22Rv1 (cell line): ENCODE data around the gene CUEDC1.

Experiments
- ZFX ChIP-seq: fragments of 450-650 bp; IDR thresholded peaks from 2 replicates; pipeline ENCODE4 v1.6.1; 2017; ENCODE audit warnings: antibody characterized with exemption, borderline replicate concordance
- TF ChIP-seq, protein P1 (sequence below): fragments of 450-650 bp; IDR thresholded peaks from 2 replicates; pipeline ENCODE4 v1.5.1; 2017; ENCODE audit warnings: mild to moderate bottlenecking

DNA sequence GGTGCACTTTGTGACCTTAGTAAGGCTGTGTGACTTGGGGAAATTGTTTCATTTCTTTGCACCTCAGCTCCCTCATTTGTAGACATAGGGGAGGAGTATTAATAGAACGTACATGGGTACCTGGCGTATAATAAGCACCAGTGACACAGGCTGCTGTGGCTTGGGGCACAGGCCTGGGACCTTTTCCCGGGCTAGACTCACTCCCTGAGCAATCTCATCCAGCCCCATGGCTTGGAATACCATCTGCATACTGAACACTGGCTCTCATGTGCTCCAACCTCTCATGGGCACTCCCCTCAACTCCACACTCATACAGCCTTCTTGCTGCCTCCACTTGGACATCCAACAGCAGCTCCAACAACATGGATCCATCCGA lies 64.4 kb downstream of the CUEDC1 start:
- TF ChIP-seq, protein P1, sequence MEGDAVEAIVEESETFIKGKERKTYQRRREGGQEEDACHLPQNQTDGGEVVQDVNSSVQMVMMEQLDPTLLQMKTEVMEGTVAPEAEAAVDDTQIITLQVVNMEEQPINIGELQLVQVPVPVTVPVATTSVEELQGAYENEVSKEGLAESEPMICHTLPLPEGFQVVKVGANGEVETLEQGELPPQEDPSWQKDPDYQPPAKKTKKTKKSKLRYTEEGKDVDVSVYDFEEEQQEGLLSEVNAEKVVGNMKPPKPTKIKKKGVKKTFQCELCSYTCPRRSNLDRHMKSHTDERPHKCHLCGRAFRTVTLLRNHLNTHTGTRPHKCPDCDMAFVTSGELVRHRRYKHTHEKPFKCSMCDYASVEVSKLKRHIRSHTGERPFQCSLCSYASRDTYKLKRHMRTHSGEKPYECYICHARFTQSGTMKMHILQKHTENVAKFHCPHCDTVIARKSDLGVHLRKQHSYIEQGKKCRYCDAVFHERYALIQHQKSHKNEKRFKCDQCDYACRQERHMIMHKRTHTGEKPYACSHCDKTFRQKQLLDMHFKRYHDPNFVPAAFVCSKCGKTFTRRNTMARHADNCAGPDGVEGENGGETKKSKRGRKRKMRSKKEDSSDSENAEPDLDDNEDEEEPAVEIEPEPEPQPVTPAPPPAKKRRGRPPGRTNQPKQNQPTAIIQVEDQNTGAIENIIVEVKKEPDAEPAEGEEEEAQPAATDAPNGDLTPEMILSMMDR = no peak
- TF ChIP-seq ZFX = no peak
